Aorta (tissue), 5 donors: ENCODE results near the gene ZNG1A. TPM values are rescaled to one million over a fixed set of nuclear protein-coding genes. Genes with fewer than 3 reads are reported as not detected.
"Not testable (repeated sequence)": the region's sequence is repeated elsewhere in the genome, so short reads cannot be mapped to it uniquely, and the experiment has no call there.

Experiments
- ATAC-seq: fragments of 200-7000 bp; cut with Tn5 transposase; one replicate; pipeline ENCODE4 v1.9.1; 2022; ENCODE audit warnings: moderate library complexity; ENCODE audit not compliant: low FRiP score
- DNase-seq, 2 donors: peaks; one replicate each; pipeline ENCODE4 v3.0.0-alpha.2; 2020
- H3K27ac ChIP-seq, 2 donors: one replicate each; pipeline ENCODE4 v1.5.1; 2013; ENCODE audit warnings: low read length in 2 of 2, mild to moderate bottlenecking in 2 of 2, moderate library complexity in 2 of 2, control low read depth in 1 of 2, inconsistent platforms in 1 of 2, low read depth in 1 of 2
- H3K27me3 ChIP-seq, 2 donors: one replicate each; pipeline ENCODE4 v1.6.1; 2013; ENCODE audit warnings: control low read depth in 1 of 2, low read length in 1 of 2, mild to moderate bottlenecking in 1 of 2, moderate library complexity in 1 of 2; ENCODE audit not compliant: insufficient read depth in 2 of 2, control insufficient read depth in 1 of 2
- H3K36me3 ChIP-seq, 2 donors: one replicate each; pipeline ENCODE4 v1.6.1; 2013; ENCODE audit warnings: control low read depth in 1 of 2, low read length in 1 of 2, mild to moderate bottlenecking in 1 of 2; ENCODE audit not compliant: insufficient read depth in 2 of 2, control insufficient read depth in 1 of 2
- H3K4me1 ChIP-seq, 2 donors: one replicate each; pipeline ENCODE4 v1.6.1; 2013; ENCODE audit warnings: low read length in 2 of 2, control low read depth in 1 of 2, mild to moderate bottlenecking in 1 of 2, moderate library complexity in 1 of 2; ENCODE audit not compliant: insufficient read depth in 2 of 2, control insufficient read depth in 1 of 2
- H3K4me3 ChIP-seq, 2 donors: one replicate each; pipeline ENCODE4 v1.5.1; 2013; ENCODE audit warnings: low read length in 2 of 2, control low read depth in 1 of 2, mild to moderate bottlenecking in 1 of 2
- H3K9me3 ChIP-seq: one replicate; pipeline ENCODE4 v1.6.1; 2013; ENCODE audit warnings: mild to moderate bottlenecking, low read length; ENCODE audit not compliant: control insufficient read depth
- WGBS, 2 donors: extraction: QIAGEN DNeasy Blood & Tissue Kit; methylation state at CpG; one replicate each; pipeline ENCODE4 v1.1.7; 2013; 5-methylcytosine and 5-hydroxymethylcytosine counted together
- intact Hi-C, 2 donors: fragments of 100-400 bp; cut with DNase I; formaldehyde crosslinking; loops; one replicate each; pipeline versions ENCODE4 v1.14.2 to v1.15.0; 2022
- polyA plus RNA-seq, 2 donors: library from polyadenylated mRNA; stranded (reverse); fragments of 200-250 nt; gene quantifications; one replicate each; pipeline ENCODE4 v1.2.3, GENCODE V29; 2013
- total RNA-seq, 2 donors: library from RNA; stranded (reverse); fragmentation: NEBNext Ultra II Directional; extraction: Animal tissue kit (Norgen Biotek cat#: 25700); gene quantifications; one replicate each; pipeline ENCODE4 v1.2.1, GENCODE V29; 2021
- donor health status: healthy with polysubstance abuse.
- donor health status: Bipolar disorder and iron deficiency.
- donor health status: DM: no; HTN: no; CAD: no.
- donor health status: DM: no; HTN: no; CAD: no.
- donor health status: DM: yes; HTN: yes; CAD: no.

Gene ZNG1A
- total and polyA plus RNA-seq, 4 donors, result 18.7 to 34.5 (median 28.3) TPM

DNA sequence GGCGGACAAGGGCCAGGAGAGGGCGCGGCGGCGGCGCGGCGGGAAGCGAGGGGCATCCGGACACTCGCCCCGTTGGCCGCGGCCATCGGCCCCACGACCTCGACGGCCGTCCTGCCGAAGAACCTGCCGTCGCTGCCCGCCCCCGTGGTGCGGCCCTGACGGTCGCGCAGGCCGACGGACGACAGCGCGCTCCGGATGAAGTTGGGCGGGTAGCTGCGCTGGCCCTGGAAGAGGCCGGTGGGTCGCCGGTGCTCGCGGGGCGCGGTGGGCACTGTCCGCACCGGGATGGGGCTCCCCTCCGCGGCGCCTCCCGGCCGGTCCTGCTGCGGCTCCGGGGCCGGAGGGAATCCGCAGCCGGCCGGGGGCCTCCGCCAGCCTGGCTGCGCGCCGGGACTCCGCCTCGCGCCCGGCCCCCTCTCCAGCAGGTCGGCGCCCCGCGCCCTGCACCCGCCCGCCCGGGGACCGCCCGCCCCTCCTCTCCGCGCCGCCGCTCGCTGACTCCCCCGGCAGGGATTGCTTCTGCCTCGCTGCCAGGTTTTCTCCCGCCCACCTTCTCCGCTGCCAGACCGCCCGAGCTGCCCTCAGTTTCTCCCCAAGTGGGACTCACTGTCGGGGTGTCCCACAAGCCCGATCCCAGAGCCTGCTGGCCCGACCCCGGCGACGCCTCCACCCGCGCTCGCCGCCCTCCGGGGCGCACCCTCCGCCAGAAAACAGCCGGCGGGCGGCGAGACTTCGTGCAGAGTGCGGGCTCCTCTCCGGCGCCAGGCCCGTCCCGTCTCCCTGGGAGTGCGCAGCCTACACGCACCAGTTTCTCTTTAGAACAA, 105.6 kb downstream of the ZNG1A start:
- H3K9me3 ChIP-seq, H3K36me3 ChIP-seq, intact Hi-C loops, H3K27me3 ChIP-seq, H3K27ac ChIP-seq, H3K4me1 ChIP-seq: not testable (repeated sequence)
- DNase-seq (peak; percentile 50 to 77), ATAC-seq (peak; percentile 51)
- WGBS, 2 donors, result 1 to 2% methylated on average over 72 to 109 of the region's 109 CpGs
- H3K4me3 ChIP-seq, result peak overlapping the region in 1 of 2 donors; percentile 18

Other genes with a start within 250 kb of the ZNG1A start
- gene WASHC1, start 149.6 kb downstream of the ZNG1A start, total RNA-seq, result 10 to 100 TPM; 12.8 to 14.0 TPM
- gene WASHC1, start 149.6 kb downstream of the ZNG1A start, polyA plus RNA-seq, result 10 to 100 TPM in 1 of 2 donors, 1 to 10 TPM in 1; 7.0 to 95.5 TPM
- gene FOXD4, start 60.6 kb downstream of the ZNG1A start, total RNA-seq, result under 1 TPM in 1 of 2 donors, not detected in 1; 0.27 TPM
- gene FOXD4, start 60.6 kb downstream of the ZNG1A start, polyA plus RNA-seq, result not detected
- gene DOCK8, start 35.8 kb upstream of the ZNG1A start, total RNA-seq, result 10 to 100 TPM; 20.2 to 42.8 TPM
- 1 to 10 TPM; 2.0 to 2.9 TPM for gene DOCK8, start 35.8 kb upstream of the ZNG1A start, polyA plus RNA-seq